GM18498 (cell line): ENCODE results near the gene GALNTL6.

Source experiments
- ATAC-seq: cut with Tn5 transposase; IDR thresholded peaks from one replicate; pipeline ENCODE4 v1.9.1; 2021; ENCODE audit warnings: mild to moderate bottlenecking, moderate library complexity; ENCODE audit not compliant: unreplicated experiment

The GALNTL6 gene

DNA sequence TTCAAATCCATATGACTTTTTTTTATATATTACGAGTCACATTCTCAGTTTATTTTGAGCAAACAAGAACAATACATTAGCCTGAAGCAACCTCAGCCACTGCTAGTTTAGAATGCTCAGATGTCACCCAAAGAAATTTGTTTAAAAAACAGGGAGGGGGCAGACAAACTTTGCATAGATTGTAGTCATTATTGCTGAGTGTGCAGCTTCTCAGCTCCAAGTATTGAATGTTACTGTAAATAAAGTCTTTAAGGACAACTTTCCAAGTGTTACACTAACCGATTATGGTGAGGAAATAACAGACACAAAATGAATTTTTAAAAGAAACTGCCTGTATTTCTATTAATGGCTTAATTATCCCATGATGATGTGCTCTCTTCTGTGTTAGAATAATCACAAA is 835.9 kb downstream of the GALNTL6 start:
- ATAC-seq, result no peak

DNA sequence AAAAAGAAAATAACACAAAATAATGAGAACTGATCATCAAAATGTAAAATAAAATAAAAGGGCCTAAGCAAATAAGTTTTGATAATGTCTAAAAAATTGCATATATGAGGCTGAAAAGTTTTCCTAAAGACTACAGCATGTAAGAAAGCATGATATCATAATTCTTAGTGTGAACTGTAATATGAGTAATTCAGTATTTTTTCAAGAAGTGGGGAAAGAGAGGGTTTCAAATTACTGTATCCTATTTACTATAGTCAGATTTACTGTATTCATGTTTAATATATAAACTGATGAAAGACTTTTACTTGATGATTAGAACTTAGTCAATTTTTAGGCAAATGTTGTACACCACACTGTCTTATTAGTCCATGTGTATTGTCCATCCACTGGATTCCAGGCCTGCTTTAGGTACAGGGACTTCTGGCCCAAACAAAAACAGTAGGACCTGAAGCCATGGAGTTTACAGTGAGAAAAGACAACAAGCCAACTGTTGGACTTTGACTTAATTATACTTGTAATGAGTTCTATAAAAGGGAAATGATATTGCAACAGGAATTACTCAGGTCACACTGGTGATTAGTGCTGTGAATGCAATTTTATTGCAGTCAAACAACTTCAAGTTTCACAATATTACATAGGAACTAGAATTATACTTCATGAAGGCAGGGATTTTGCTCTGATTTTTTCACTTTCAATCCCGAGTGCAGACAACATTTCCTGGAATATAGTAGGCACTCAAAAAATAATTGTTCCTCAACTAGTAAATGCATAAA is 837.7 kb downstream of the GALNTL6 start:
- ATAC-seq, result no peak

DNA sequence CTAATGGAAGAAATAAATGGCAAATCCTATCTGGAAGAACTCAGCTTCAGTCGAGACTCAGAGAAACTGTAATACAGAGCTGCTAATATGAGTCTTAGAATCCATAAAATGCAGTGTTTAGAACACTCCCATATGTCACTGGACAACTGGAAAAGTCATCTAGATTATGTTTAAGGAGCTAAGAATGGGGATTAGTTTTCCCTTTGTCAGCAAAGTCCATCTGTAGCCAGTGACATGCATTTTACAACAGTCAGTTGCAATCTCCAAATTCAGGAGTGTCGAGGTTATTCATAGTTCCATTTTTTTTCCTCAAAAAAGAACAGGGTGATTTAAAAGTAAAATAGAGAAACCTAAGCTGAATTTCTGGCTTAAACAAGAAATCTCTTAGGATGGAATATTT is 838.8 kb downstream of the GALNTL6 start:
- no peak for ATAC-seq

DNA sequence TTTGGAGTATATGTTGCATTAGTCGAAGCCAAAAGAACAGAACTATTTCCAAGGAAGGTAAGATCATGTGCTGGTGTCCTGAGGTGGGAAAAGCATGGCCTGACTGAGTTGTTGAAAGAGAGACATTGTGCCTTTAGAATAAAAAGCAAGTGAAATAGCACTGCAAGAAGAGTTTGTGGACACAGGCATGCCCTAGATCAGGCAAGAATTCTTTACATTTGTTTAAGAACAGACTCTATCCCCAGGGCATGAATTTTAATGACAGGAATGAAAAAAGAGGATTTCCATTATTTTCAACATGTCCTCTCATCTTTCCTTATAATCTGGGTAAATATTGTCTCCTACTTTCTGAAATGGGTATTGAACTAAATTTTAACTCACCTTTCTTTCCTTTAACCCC is 839.2 kb downstream of the GALNTL6 start:
- ATAC-seq, result no peak

DNA sequence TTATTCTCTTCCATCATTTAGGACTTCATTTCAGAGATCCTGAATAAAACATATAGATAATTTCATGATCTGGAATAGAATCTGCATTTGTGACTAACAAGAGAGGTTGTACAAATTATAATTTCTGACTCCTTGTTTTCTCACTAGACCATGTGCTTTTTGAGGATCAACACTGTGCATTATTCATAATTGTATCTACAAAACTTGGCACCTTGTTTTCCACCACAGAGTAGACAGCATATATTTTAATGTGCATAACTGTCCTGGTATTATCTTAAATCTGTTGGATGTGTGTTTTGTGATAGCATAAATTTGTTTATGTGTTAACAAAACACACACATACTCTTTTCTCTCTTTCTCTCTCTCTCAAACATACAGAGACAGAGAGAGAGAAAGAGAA is 840.5 kb downstream of the GALNTL6 start:
- no peak for ATAC-seq

DNA sequence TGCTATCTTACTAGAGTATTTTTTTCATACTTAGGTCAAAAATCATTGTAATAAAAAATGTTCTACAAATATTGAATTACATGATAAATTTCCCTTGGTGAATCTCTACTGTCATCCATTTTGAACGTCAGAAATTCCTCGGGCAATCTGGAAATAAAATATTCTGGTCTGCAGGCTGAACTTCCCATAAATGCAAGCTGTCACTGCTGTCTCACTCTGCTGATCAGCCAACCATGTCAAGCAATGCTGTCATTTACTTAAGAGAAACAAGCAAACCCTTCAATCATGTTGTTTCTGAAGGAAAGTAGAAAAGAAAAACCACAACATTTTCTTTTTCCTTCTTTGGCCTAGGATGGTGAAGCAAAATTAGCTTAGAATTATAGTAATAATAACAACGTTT is 841.3 kb downstream of the GALNTL6 start:
- no peak for ATAC-seq

DNA sequence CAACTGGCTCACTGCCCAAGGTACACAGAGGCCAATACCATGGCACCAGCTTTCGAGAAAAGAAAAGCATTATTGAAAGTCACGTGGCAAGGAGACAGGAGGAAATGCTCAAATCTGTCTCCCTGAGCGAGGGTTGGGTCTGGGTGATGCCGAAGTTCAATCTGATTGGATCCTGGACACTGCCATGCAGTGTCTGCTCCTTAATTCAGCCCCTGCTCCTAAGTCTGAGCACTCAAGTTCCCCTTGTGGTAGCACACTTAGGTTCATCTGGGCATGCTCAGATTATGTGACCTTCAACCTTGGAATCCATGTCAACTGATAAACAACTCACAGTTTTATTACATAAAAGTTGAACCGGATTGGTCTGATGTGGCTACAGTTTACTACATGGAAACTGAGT is 842.9 kb downstream of the GALNTL6 start:
- no peak for ATAC-seq

DNA sequence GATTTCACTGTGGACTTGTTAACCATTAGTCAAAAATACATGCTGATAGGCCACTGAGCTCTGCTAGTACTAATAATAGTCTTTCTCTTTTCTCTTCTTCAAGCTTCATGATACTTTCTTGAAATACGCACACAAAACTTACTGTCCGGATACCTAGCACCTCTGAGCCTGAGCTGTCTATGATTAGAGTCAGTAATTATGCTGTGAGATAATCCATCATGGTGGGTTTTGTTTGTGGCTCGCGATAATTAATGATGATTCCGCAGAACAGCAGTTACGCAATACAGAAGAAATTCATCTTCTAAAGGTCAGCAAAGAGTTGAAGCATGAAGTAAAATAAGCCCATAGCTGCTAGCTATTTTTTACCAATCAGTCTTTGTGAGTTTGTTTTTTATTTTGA is 843.9 kb downstream of the GALNTL6 start:
- no peak for ATAC-seq

DNA sequence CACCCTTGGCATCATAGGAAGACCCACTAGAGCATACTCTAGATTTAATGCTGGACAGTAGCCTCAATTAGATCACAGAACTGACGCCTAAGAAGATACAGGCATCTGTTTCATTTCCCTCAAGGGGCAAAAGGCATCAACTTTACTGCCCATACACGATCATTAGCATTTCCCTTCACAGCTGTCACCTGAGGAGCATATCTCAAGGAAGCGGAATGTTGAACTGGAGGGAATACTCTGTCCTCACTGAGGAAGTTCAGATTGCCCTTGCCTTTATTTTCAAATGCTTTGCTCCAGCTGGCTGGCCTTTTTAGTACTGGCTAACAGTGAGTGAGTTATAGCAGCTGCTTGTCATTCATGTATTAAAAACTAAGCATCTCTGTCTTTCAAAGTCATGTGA is 847.0 kb downstream of the GALNTL6 start:
- no peak for ATAC-seq

DNA sequence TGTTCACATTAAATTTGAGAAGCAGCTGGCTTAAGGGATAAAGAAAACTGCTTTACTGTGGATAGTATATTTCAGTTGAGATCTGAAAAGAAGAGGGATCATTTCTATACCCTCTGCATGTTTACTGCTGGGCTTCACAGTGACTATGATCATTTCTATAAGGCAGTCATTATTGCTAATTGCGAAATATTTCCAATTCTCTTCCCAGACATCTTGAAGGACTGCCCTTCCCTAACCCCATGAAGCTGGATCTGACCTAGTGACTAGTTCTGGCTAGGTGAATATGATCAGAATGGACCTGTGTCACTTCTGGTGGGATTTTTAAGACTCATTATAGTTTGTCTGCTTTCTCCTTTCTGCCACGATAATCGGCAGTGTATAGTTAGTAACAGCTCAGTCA is 848.9 kb downstream of the GALNTL6 start:
- ATAC-seq, result no peak

DNA sequence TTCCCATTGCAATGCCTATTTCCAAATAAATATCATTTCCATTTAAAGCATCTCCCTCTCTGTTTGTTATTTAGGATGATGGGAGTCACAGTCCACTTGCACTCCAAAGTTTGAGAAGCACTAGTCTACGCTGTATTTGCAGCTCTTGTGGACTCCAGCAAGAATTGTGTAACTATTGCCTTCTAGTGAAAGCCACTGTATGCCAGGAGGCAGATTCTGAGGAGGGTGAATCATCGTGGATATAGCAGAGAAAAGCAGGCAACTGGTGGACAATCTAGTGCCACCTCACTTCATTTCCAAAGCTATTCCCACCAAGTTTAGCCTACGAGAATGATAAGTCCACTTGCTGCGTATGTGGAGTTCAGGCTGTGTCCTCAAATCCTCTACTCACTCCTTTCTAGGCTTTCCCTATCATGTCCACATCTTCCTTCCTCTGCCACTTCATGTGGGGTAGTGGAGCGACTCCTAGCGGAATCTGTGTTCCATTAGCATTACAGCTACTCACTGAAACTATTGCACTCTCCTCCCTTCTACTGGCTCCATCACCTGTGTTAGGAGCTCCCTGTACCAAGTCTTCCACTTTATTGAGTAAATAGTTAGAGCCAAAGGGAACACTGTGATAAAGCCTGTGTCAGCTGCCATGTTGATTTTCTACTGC is 853.6 kb downstream of the GALNTL6 start:
- no peak for ATAC-seq

DNA sequence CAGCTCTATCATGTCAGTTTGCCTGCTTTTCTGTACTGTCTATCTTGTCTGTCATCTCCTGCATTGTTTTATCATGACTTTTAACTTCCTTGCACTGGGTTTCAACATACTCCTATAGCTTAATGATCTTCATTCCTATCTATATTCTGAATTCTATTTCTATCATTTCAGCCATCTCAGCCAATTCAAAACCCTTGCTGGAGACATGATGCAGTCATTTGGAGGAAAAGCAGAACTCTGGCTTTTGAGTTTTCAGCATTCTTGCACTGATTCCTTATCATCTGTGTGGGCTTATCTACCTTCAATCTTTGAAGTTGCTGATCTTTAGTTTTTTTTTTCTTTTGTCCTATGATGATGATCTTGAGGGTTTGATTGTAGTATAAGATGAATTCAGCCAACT is 861.6 kb downstream of the GALNTL6 start:
- ATAC-seq, result no peak

DNA sequence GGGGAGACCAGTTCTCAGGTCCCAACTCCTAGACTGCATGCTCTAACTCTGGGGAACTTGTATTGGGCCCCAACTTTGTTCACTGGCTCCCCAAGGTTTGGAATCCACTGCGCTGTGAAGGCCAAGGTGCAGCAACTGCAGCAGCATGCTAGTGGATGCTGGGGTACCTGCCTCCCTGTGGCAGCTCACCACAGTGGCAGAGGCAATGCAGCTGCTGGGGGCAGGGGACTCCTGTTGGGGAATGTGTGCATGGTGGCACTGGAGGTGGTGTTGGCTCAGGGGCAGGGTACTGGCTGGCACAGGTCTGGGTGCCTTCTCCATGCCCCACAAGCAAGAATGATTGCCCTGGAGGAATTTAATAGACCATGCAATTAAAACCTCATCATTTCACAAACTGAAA is 862.0 kb downstream of the GALNTL6 start:
- ATAC-seq, result no peak

DNA sequence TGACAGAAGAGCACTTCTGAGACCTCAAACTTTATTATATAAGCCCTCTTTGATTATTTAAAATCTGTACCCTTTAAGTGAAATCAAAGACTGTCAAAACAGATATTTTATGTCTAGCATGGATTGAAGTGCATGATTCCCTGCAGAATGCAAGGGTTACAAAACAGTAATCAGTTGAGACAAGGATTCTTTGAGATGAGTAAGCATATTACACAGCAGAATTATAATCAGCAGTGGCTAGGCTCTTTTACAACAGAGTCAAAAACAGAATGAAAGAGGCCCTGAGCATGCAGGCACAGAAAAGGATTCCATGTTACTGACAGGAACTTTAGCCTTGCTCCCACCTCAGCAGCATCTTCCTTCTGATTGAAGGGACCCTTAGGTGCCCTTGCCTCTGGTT is 867.5 kb downstream of the GALNTL6 start:
- no peak for ATAC-seq

DNA sequence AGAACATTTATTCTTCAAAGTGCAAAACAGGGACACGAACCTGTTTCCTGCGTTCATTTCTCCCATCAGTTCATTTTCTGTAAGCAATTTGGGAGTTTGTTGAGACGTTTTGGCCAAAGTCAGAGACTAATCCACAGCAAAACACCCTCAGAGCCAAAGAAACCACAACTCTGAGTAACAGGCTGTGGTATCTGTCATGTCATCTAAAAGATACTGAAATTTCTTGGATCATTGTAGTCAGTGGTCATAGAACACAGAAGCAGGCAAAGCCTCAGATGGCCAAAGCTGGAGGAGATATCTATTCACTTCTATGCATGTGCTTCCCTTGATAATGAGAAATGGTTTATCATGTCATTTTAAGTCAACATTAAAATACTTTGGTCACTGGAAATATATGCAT is 869.8 kb downstream of the GALNTL6 start:
- no peak for ATAC-seq

DNA sequence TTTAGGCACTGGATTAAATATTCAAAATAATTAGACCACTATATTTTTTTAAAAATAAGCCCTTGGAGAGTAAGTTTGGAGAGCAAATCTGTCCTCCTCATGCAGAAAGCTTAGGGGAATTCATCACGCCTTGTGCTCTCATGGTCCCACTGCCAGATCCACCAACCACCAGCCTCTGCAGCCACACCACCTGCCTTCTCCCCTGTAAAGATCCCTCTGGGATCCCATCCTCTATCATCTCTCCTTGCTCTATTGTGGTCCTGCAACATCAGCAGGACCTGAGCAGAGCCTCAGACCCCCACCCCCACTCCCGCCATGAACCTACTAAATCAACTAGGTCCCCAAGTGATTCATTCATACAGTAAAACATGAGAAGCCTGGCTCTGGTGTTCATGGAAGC is 872.8 kb downstream of the GALNTL6 start:
- no peak for ATAC-seq

DNA sequence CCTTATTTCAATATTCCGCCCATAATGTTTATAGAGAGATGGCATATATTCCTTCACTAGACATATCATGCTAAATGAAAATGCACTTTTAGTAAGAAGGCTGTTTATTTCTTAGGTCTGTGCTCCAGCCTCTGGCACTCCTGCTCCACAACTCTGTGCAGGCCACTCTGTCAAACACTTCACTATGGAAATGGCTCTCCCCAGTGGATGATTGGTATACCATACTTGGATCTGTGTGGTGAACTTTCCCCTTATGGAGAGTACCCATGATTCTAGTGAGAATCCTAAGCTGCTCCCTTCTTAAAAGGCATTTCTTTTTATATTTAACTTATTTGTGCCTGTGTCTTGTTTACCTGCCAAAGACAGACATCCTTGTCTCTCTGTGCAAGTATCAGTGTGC is 875.3 kb downstream of the GALNTL6 start:
- ATAC-seq, result no peak

DNA sequence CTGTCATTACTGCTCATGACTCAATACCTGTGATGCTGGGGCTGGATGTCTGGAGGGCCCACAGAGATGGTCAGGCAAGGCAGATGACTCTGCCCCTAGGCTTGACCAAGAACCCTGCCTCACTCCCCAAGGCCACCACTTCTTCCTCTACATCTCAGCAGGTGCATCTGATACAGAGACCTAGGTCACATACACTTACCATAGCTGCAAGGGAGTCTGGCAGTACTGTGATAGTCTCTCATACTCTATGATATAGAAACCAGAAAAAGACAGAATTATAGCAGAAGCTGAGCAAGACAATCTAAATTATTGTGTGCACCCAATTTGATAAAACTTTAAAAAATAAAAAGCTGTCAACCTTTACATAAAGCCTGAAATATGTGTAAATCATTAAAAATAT is 878.3 kb downstream of the GALNTL6 start:
- no peak for ATAC-seq

DNA sequence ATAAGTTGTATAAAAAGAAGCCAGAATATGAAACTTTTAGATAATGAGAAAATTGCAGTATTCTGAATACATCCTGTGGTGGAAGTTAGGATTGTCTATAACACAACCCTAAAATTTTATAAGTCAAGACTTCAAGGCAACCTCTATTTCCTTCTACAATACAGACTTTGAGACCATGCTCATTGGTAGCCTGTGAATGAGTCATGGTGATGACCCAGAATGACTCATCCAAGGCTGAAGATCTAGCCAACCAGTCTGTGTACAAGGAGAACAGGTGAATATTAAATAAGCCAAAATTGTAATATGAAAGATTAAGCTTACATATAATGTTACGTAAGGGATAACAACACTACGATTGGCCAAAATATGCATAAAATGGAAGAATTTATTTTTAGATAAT is 879.5 kb downstream of the GALNTL6 start:
- no peak for ATAC-seq

DNA sequence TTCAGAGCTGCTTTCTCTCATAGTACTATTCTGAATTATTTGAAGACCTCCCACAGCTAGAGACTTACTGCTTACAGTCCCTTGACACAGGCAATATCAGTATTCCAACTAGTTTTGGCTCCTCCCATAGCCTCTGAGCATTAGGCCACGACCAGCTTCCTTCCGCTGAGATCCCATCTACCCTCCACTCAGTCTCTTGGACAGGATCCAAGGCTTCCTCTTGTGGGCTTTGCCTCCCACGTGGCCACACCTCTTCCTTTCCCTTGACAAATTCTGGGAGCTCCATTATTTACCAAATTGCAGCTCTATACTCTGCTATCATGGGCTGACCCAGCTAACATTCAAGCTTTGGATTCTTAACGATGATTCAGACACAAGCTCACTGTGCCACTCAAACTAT is 885.1 kb downstream of the GALNTL6 start:
- ATAC-seq, result no peak

DNA sequence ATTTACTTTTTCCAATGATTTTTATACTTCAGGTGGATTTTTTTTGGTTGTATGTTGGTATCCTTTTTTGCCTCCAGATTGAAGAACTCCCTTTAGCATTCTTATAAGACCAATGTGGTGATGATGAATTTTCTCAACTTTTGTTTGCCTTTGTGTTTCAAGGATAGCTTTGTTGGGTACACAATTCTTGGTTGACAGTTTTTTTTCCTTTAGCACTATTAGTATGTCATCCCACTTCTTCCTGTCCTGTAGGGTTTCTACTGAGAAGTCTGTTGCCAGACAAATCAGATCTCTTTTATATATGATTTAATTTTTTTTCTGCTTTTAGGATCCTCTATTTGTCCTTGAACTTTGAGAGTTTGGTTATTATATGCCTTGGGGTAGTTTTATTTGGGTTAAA is 892.4 kb downstream of the GALNTL6 start:
- no peak for ATAC-seq

DNA sequence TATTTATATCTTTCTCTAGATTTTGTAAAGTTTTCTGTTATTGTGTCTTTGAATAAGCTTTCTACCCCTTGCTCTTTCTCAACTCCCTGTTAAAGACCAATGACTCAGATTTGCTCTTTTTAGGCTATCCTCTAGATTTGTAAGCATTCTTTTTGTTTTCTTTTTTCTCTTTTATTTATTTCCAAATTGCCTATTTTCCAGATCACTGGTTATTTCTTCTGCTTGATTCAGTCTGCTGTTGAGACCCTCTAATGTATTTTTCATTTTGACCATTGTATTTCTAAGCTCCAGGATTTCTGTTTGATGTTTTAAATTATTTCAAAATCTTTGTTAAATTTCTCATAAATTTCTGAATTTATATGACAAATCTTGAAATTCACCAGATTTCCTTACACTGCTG is 892.8 kb downstream of the GALNTL6 start:
- no peak for ATAC-seq

DNA sequence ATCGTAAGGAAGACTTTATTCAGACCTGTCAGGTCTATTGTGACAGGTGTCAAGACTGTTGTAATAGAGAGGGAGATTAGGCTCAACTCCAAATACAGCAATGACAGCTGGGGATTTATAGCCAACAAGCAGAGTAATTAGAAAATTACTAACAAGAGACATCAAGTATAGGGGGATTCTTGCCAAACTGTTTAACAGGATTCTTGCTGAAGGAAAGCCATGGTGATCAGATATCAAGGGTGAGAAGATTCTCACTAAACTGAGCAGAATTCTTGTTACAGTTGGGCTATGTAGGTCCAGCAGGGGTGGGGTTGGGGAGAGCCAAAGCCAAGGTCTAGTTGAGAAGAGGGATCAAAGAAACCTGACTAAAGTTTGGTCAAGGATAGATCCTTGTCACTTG is 894.4 kb downstream of the GALNTL6 start:
- ATAC-seq, result no peak
